Measurements from ENCODE around the gene ABCB7.

GRCh38 chrX:75149654-75150053, 6.4 kb downstream of the ABCB7 start:
- TF ChIP-seq EZH2 (IDR thresholded peaks at IDR 0.05) (no peak), EZH2phosphoT487 (IDR thresholded peaks at IDR 0.05) (no peak)
- TF ChIP-seq, protein P1, sequence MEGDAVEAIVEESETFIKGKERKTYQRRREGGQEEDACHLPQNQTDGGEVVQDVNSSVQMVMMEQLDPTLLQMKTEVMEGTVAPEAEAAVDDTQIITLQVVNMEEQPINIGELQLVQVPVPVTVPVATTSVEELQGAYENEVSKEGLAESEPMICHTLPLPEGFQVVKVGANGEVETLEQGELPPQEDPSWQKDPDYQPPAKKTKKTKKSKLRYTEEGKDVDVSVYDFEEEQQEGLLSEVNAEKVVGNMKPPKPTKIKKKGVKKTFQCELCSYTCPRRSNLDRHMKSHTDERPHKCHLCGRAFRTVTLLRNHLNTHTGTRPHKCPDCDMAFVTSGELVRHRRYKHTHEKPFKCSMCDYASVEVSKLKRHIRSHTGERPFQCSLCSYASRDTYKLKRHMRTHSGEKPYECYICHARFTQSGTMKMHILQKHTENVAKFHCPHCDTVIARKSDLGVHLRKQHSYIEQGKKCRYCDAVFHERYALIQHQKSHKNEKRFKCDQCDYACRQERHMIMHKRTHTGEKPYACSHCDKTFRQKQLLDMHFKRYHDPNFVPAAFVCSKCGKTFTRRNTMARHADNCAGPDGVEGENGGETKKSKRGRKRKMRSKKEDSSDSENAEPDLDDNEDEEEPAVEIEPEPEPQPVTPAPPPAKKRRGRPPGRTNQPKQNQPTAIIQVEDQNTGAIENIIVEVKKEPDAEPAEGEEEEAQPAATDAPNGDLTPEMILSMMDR (IDR thresholded peaks at IDR 0.05): no peak
